Loucy (cell line): ENCODE measurements around the gene MOGAT1.

Experiments used
- H2AFZ ChIP-seq: fragments of 200-600 bp; sonication (generic); 2 replicates; pipeline ENCODE4 v1.6.0; 2016; ENCODE audit warnings: antibody characterized with exemption, mild to moderate bottlenecking, low read length, moderate library complexity
- H3F3A ChIP-seq: fragments of 200-600 bp; 2 replicates; pipeline ENCODE4 v1.6.0; 2016; ENCODE audit warnings: antibody characterized with exemption, low read depth, mild to moderate bottlenecking
- H3K27me3 ChIP-seq: fragments of 200-600 bp; sonication (generic); 2 replicates; pipeline ENCODE4 v1.6.1; 2014; ENCODE audit warnings: low read length, mild to moderate bottlenecking; ENCODE audit not compliant: insufficient read depth, poor library complexity, severe bottlenecking
- H3K36me3 ChIP-seq: fragments of 200-600 bp; sonication (generic); 2 replicates; pipeline ENCODE4 v1.6.1; 2016; ENCODE audit warnings: low read length; ENCODE audit not compliant: insufficient read depth
- H3K4me1 ChIP-seq: fragments of 200-600 bp; sonication (generic); 2 replicates; pipeline ENCODE4 v1.5.1; 2014; ENCODE audit warnings: low read length, mild to moderate bottlenecking; ENCODE audit not compliant: insufficient read depth, poor library complexity, severe bottlenecking
- H3K4me2 ChIP-seq: fragments of 200-600 bp; sonication (generic); 2 replicates; pipeline ENCODE4 v1.6.0; 2014; ENCODE audit warnings: antibody characterized with exemption, low read length, low read depth, mild to moderate bottlenecking; ENCODE audit not compliant: poor library complexity, severe bottlenecking
- H3K4me3 ChIP-seq: fragments of 200-600 bp; sonication (generic); 2 replicates; pipeline ENCODE4 v1.5.1; 2014; ENCODE audit warnings: low read length, mild to moderate bottlenecking, mixed read lengths; ENCODE audit not compliant: poor library complexity, severe bottlenecking
- H3K79me2 ChIP-seq: fragments of 200-600 bp; sonication (generic); 2 replicates; pipeline ENCODE4 v1.6.1; 2014; ENCODE audit warnings: low read length; ENCODE audit not compliant: insufficient read depth
- H3K9ac ChIP-seq: fragments of 200-600 bp; sonication (generic); 2 replicates; pipeline ENCODE4 v1.6.0; 2014; ENCODE audit warnings: mild to moderate bottlenecking, low read depth, low read length, moderate library complexity; ENCODE audit not compliant: poor library complexity, severe bottlenecking
- H3K9me2 ChIP-seq: fragments of 200-600 bp; sonication (generic); replicated peaks from 2 replicates; pipeline ENCODE4 v1.6.1; 2016; ENCODE audit warnings: low read depth, low read length, mixed read lengths
- H3K9me3 ChIP-seq: fragments of 200-600 bp; sonication (generic); 2 replicates; pipeline ENCODE4 v1.6.1; 2014; ENCODE audit warnings: mild to moderate bottlenecking, antibody characterized with exemption, low read length, low read depth; ENCODE audit not compliant: insufficient read depth
- H4K20me1 ChIP-seq: fragments of 200-600 bp; sonication (generic); 2 replicates; pipeline ENCODE4 v1.6.0; 2014; ENCODE audit warnings: antibody characterized with exemption, low read length, mild to moderate bottlenecking; ENCODE audit not compliant: insufficient read depth, poor library complexity, severe bottlenecking
- CTCF ChIP-seq: fragments of 200-600 bp; sonication (generic); conservative IDR thresholded peaks from 2 replicates; pipeline ENCODE4 v1.5.1; 2014; ENCODE audit warnings: mild to moderate bottlenecking, antibody characterized with exemption, low read length
- EZH2phosphoT487 ChIP-seq: fragments of 200-600 bp; IDR thresholded peaks from 2 replicates; pipeline ENCODE4 v1.6.1; 2018; ENCODE audit warnings: antibody characterized with exemption, mild to moderate bottlenecking, moderate library complexity, borderline replicate concordance

The MOGAT1 gene

GRCh38 chr2:222711315-222711940 lies 40.0 kb downstream of the MOGAT1 start:
- Histone ChIP-seq H2AFZ (no peak overlapping the region), H3K4me2 (no peak overlapping the region), H3F3A (no peaks in the 10 kb centered on the region), H4K20me1 (no peaks in the 10 kb centered on the region), H3K9me2 (no peaks in the 10 kb centered on the region), H3K9ac (no peak overlapping the region), H3K4me3 (no peak overlapping the region), H3K4me1 (peaks cover 4% of the 10 kb centered on the region), H3K79me2 (no peaks in the 10 kb centered on the region), H3K9me3 (no peaks in the 10 kb centered on the region), H3K36me3 (no peaks in the 10 kb centered on the region), H3K27me3 (no peaks in the 10 kb centered on the region)
- TF ChIP-seq CTCF (no peak), EZH2phosphoT487 (no peak)

GRCh38 chr2:222713002-222713401 lies 41.5 kb downstream of the MOGAT1 start:
- H3K9me3 ChIP-seq, result no peaks in the 10 kb centered on the region
- H3K27me3 ChIP-seq, result no peaks in the 10 kb centered on the region
- H3K79me2 ChIP-seq, result no peaks in the 10 kb centered on the region
- no peak for TF ChIP-seq EZH2phosphoT487
- no peak for TF ChIP-seq CTCF
- H3F3A ChIP-seq, result no peaks in the 10 kb centered on the region
- H4K20me1 ChIP-seq, result no peaks in the 10 kb centered on the region
- peaks cover 4% of the 10 kb centered on the region for H3K4me1 ChIP-seq
- H3K4me2 ChIP-seq, result no peak overlapping the region
- H2AFZ ChIP-seq, result no peak overlapping the region
- H3K36me3 ChIP-seq, result no peaks in the 10 kb centered on the region
- H3K9ac ChIP-seq, result no peak overlapping the region
- no peaks in the 10 kb centered on the region for H3K9me2 ChIP-seq
- no peak overlapping the region for H3K4me3 ChIP-seq

- TF ChIP-seq EZH2phosphoT487 (no peak), CTCF (no peak)
- no peaks in the 10 kb centered on the region for H3K27me3 ChIP-seq
- no peak overlapping the region for H3K9ac ChIP-seq
- no peaks in the 10 kb centered on the region for H3K4me1 ChIP-seq
- no peak overlapping the region for H3K4me2 ChIP-seq
- no peaks in the 10 kb centered on the region for H3F3A ChIP-seq
- H3K4me3 ChIP-seq, result no peak overlapping the region
- H3K79me2 ChIP-seq, result no peaks in the 10 kb centered on the region
- H3K9me3 ChIP-seq, result no peaks in the 10 kb centered on the region
- no peak overlapping the region for H2AFZ ChIP-seq
- no peaks in the 10 kb centered on the region for H3K36me3 ChIP-seq
- H3K9me2 ChIP-seq, result no peaks in the 10 kb centered on the region
- H4K20me1 ChIP-seq, result no peaks in the 10 kb centered on the region
Measured at GRCh38 chr2:222714361-222715241, 43.1 kb downstream of the MOGAT1 start.
